ENCODE measurements around the gene LYZL2.
"Not testable (repeated sequence)": the region's sequence is repeated elsewhere in the genome, so short reads cannot be mapped to it uniquely, and the experiment has no call there.

DNA sequence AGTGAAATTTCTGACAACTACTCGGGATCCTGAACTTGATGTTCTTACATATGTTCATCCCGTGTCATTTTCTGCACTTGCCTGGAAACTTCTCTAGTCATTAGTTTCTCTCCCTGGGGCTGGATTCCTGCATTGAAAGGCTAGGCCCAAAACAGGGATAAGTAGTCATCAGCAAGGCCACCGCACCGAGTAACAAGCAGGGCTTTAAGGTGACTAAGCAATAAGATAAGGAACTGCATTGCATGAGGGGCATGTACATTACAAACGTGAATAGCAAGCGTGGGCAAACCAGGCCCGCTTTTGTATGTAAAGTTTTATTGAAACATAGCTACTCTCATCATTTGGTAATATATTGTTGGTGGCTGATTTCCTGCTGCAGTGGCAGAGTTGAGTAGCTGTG lies 977 bp downstream of the LYZL2 start:
- TF ChIP-seq EZH2 (IDR thresholded peaks at IDR 0.05); POLR2AphosphoS5 (IDR thresholded peaks at IDR 0.05; ENCODE audit: borderline replicate concordance, low read depth, low read length); FOXP2 (optimal IDR thresholded peaks at IDR 0.05; ENCODE audit: control extremely low read depth, extremely low read length, insufficient read depth): not testable (repeated sequence)
